ENCODE data around the gene HS1BP3. TPM values are rescaled to one million over a fixed set of nuclear protein-coding genes. Genes with fewer than 3 reads are reported as not detected.

The HS1BP3 gene
- total RNA-seq, 1 experiment from 2014 or later: 16.2 TPM

- intact Hi-C loops (cut with micrococcal nuclease; ENCODE audit: unreplicated experiment): no loop called here
- CTCF ChIA-PET: no interaction called here
- peaks cover 37% of the 10 kb centered on the region for H3K4me1 ChIP-seq (replicated peaks; ENCODE audit: insufficient read depth)
- no peaks in the 10 kb centered on the region for H3K9me3 ChIP-seq (ENCODE audit: insufficient read depth, low read depth)
- no peaks in the 10 kb centered on the region for H3K27me3 ChIP-seq (ENCODE audit: insufficient read depth, low read depth)
- no peak overlapping the region for H2AFZ ChIP-seq
- POLR2A ChIA-PET (ENCODE audit: unreplicated experiment): interaction anchor here (0.6 kb wide), 1 partner anchor 146 kb away, joined by 3 read pairs; no protein-coding TSS in a partner anchor
- H3K9me2 ChIP-seq (ENCODE audit: insufficient read depth): no peaks in the 10 kb centered on the region
- DNase-seq: no peak
- no peaks in the 10 kb centered on the region for H3K79me2 ChIP-seq (ENCODE audit: low read depth)
- TF ChIP-seq EZH2 (IDR thresholded peaks at IDR 0.05; ENCODE audit: low read depth): no peak
- no peak for TF ChIP-seq CTCF (conservative IDR thresholded peaks at IDR 0.05)
- H3K4me3 ChIP-seq: no peak overlapping the region
- H3K27ac ChIP-seq: no peak overlapping the region
- H4K20me1 ChIP-seq (ENCODE audit: insufficient read depth): no peaks in the 10 kb centered on the region
- H3F3A ChIP-seq (ENCODE audit: insufficient read depth, low read depth): peaks cover 29% of the 10 kb centered on the region
- H3K4me2 ChIP-seq: no peak overlapping the region
- no peaks in the 10 kb centered on the region for H3K36me3 ChIP-seq (ENCODE audit: low read depth)
- BruUV-seq (replicated peaks): no TSS peak
Observed at GRCh38 chr2:20632446-20632990, 18.4 kb downstream of the HS1BP3 start.

- TF ChIP-seq CTCF (conservative IDR thresholded peaks at IDR 0.05) (no peak), EZH2 (IDR thresholded peaks at IDR 0.05; ENCODE audit: low read depth) (no peak)
- H3K79me2 ChIP-seq (ENCODE audit: low read depth): no peaks in the 10 kb centered on the region
- H3K4me2 ChIP-seq: no peak overlapping the region
- H3K27me3 ChIP-seq (ENCODE audit: insufficient read depth, low read depth): no peaks in the 10 kb centered on the region
- H3K36me3 ChIP-seq (ENCODE audit: low read depth): no peaks in the 10 kb centered on the region
- no peak overlapping the region for H3K27ac ChIP-seq
- no peak for DNase-seq
- H3K9me3 ChIP-seq (ENCODE audit: insufficient read depth, low read depth): no peaks in the 10 kb centered on the region
- H3K4me1 ChIP-seq (replicated peaks; ENCODE audit: insufficient read depth): peaks cover 37% of the 10 kb centered on the region
- no peaks in the 10 kb centered on the region for H3K9me2 ChIP-seq (ENCODE audit: insufficient read depth)
- no TSS peak for BruUV-seq (replicated peaks)
- H2AFZ ChIP-seq: no peak overlapping the region
- ChIA-PET CTCF (interaction anchor here (0.7 kb wide), 1 partner anchor 40 kb away, joined by 13 read pairs; no protein-coding TSS in a partner anchor), POLR2A (ENCODE audit: unreplicated experiment) (no interaction called here)
- peaks cover 29% of the 10 kb centered on the region for H3F3A ChIP-seq (ENCODE audit: insufficient read depth, low read depth)
- no peaks in the 10 kb centered on the region for H4K20me1 ChIP-seq (ENCODE audit: insufficient read depth)
- H3K4me3 ChIP-seq: no peak overlapping the region
- intact Hi-C loops (cut with micrococcal nuclease; ENCODE audit: unreplicated experiment): no loop called here
Observed at GRCh38 chr2:20631617-20632307, 19.1 kb downstream of the HS1BP3 start.

- no peak overlapping the region for H3K27ac ChIP-seq
- H3K4me1 ChIP-seq (replicated peaks; ENCODE audit: insufficient read depth): peaks cover 34% of the 10 kb centered on the region
- no peak for DNase-seq
- H4K20me1 ChIP-seq (ENCODE audit: insufficient read depth): no peaks in the 10 kb centered on the region
- ChIA-PET CTCF (no interaction called here), POLR2A (ENCODE audit: unreplicated experiment) (no interaction called here)
- H3K79me2 ChIP-seq (ENCODE audit: low read depth): no peaks in the 10 kb centered on the region
- no peak overlapping the region for H3K4me2 ChIP-seq
- H3K36me3 ChIP-seq (ENCODE audit: low read depth): no peaks in the 10 kb centered on the region
- TF ChIP-seq EZH2 (IDR thresholded peaks at IDR 0.05; ENCODE audit: low read depth) (no peak), CTCF (conservative IDR thresholded peaks at IDR 0.05) (no peak)
- intact Hi-C loops (cut with micrococcal nuclease; ENCODE audit: unreplicated experiment): no loop called here
- H2AFZ ChIP-seq: no peak overlapping the region
- H3K27me3 ChIP-seq (ENCODE audit: insufficient read depth, low read depth): no peaks in the 10 kb centered on the region
- no peak overlapping the region for H3K4me3 ChIP-seq
- BruUV-seq (replicated peaks): no TSS peak
- H3K9me2 ChIP-seq (ENCODE audit: insufficient read depth): no peaks in the 10 kb centered on the region
- H3K9me3 ChIP-seq (ENCODE audit: insufficient read depth, low read depth): no peaks in the 10 kb centered on the region
- H3F3A ChIP-seq (ENCODE audit: insufficient read depth, low read depth): peaks cover 25% of the 10 kb centered on the region
Observed at GRCh38 chr2:20630967-20631366, 19.9 kb downstream of the HS1BP3 start.

Measured in PC-9 (cell line).